Transverse colon (tissue), 4 donors: Measurements from ENCODE around the gene EDC3. TPM values are rescaled to one million over a fixed set of nuclear protein-coding genes. Genes with fewer than 3 reads are reported as not detected.

Experiments used
- DNase-seq: peaks from one replicate; pipeline ENCODE4 v3.0.0-alpha.2; 2019
- H3K27ac ChIP-seq, 4 donors: fragments of 200-600 bp; sonication (generic); 2 replicates each; pipeline ENCODE4 v1.5.1; 2016 to 2018; ENCODE audit warnings: inconsistent platforms in 4 of 4
- H3K27me3 ChIP-seq: fragments of 200-600 bp; sonication (generic); 2 replicates; pipeline ENCODE4 v1.5.1; 2017; ENCODE audit warnings: inconsistent platforms
- H3K36me3 ChIP-seq, 4 donors: fragments of 200-600 bp; sonication (generic); 2 replicates each; pipeline ENCODE4 v1.5.1; 2017 to 2019; ENCODE audit warnings: inconsistent platforms in 4 of 4
- H3K4me1 ChIP-seq, 4 donors: fragments of 200-600 bp; sonication (generic); 2 replicates each; pipeline ENCODE4 v1.5.1; 2017 to 2020; ENCODE audit warnings: inconsistent platforms in 4 of 4
- H3K4me3 ChIP-seq, 4 donors: fragments of 200-600 bp; sonication (generic); 1 replicate in 1 of 4; 2 replicates in 3 of 4; pipeline versions ENCODE4 v1.5.1 to v1.6.1; 2017 to 2019; ENCODE audit warnings: inconsistent platforms in 4 of 4
- H3K9me3 ChIP-seq, 2 donors: fragments of 200-600 bp; sonication (generic); 2 replicates each; pipeline ENCODE4 v1.5.1; 2017 to 2019; ENCODE audit warnings: inconsistent platforms in 2 of 2
- CTCF ChIP-seq, 5 experiments: fragments of 200-600 bp in 3 of 5; fragments of 450-650 bp in 2 of 5; sonication (generic) in 3 of 5; IDR thresholded peaks; 1 replicate in 2 of 5; 2 replicates in 3 of 5; pipeline ENCODE4 v1.5.1; 2016 to 2017; ENCODE audit warnings: antibody characterized with exemption in 5 of 5, inconsistent platforms in 3 of 5, mild to moderate bottlenecking in 2 of 5, moderate library complexity in 1 of 5
- EP300 ChIP-seq: sonication (generic); formaldehyde crosslinking; IDR thresholded peaks from one replicate; pipeline ENCODE4 v1.6.1; 2017; ENCODE audit warnings: antibody characterized with exemption, low read depth
- POLR2A ChIP-seq: fragments of 450-650 bp; IDR thresholded peaks from one replicate; pipeline ENCODE4 v1.6.1; 2016; ENCODE audit warnings: antibody characterized with exemption, mild to moderate bottlenecking, moderate library complexity
- POLR2AphosphoS5 ChIP-seq, 3 donors: sonication (generic); formaldehyde crosslinking; IDR thresholded peaks; one replicate each; pipeline ENCODE4 v1.6.1; 2016; ENCODE audit warnings: antibody characterized with exemption in 3 of 3
- WGBS, 2 donors: methylation state at CpG; one replicate each; pipeline ENCODE4 v1.1.5; 2018; ENCODE audit warnings: low coverage in 1 of 2; 5-methylcytosine and 5-hydroxymethylcytosine counted together
- in situ Hi-C, 4 donors: fragments of 200-750 bp; cut with MboI; loops; one replicate each; pipeline versions ENCODE4 v1.15.0 to v1.15.1; 2017; ENCODE audit warnings: low sequenced_read_pairs in 3 of 4, low pct_ligation_motif_present in 1 of 4, low pct_unique_long_range_greater_than_20kb in 1 of 4
- intact Hi-C: fragments of 100-400 bp; cut with DNase I; formaldehyde crosslinking; loops from one replicate; pipeline ENCODE4 v1.15.1; 2023; ENCODE audit warnings: low total_unique reads
- total RNA-seq, 4 donors: library from RNA; depleted of rRNA; stranded (reverse); fragments of >200 nt; gene quantifications; one replicate each; pipeline ENCODE4 v1.1.0, GENCODE V29; 2016

EDC3 gene
- total RNA-seq, 4 donors from 2014 or later: 23.2 to 112 (median 29.4) TPM

- in situ Hi-C loops: no loop called here
- H3K27ac ChIP-seq: peak overlapping the region; percentile 96 to 99 (median 98)
These were observed 78.8 kb downstream of the EDC3 start for GRCh38 chr15:74616996-74617395.

GRCh38 chr15:74616366-74616939, 79.4 kb downstream of the EDC3 start:
- Histone ChIP-seq H3K27me3 (no peaks in the 10 kb centered on the region), H3K4me1 (peaks cover 24 to 35% (median 30%) of the 10 kb centered on the region in 4 donors)
- intact Hi-C loops: no loop called here

More at GRCh38 chr15:74616996-74617395, 78.8 kb downstream of the EDC3 start:
- Histone ChIP-seq H3K27me3 (no peaks in the 10 kb centered on the region), H3K4me3 (peak overlapping the region in 3 of 4 donors; percentile 80 to 96 (median 91)), H3K9me3 (no peaks in the 10 kb centered on the region), H3K36me3 (peaks cover 0 to 16% (median 6%) of the 10 kb centered on the region in 4 donors), H3K4me1 (peaks cover 24 to 35% (median 30%) of the 10 kb centered on the region in 4 donors)
- no peak for DNase-seq
- TF ChIP-seq POLR2A (no peak), EP300 (no peak), POLR2AphosphoS5 (IDR thresholded peaks at IDR 0.05) (no peak), CTCF (IDR thresholded peaks at IDR 0.05) (no peak)
- intact Hi-C loops: no loop called here

DNA sequence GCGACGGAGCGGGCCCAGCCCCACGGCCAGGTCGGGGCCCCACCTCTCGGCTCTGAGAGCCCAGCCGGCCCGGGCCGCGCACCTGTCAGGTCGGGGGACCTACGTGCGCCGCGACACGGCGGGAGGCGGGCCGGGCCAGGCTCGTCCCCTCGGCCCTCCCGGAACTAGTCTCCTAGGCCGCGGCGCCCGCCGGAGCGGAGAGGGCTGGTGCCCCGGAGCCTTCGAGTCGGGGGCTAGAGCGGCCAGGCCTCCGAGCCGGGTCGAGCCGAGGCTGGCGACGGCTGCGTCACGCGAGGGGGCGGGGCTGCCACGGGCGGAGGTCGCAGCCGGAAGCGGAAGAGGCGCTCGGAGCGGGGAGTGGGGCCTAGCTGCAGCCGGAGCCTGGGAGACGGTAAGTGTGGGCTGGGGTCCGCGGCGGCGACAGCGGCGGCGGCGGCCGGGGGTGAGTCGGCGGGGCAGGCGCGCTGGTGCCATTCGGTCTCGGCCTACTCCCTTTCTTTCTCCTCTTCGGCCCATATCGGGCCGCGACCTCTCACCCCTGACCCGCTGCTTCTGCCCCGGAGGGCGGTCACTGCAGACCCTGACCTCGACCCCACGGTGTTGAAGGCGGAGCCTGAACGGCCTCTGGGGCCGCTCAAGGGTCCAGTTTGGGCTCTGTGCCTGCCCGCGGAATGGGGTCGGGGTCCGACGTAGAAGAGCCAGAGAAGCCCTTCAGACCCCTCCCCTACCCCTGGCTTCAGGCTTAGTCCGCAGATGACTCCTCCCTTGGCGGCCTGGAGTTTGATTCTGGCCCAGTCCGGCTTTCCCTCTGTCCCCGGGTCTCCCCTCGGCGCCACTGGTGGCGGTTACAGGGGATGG, 80.1 kb downstream of the EDC3 start, which contains the start of gene CLK3:
CLK3 (plus strand) TSS at position 329 of the 858 bp plus-strand sequence. CDS start 3,361 bp downstream, outside the sequence.
- TF ChIP-seq EP300: no peak
- peak; percentile 86 for TF ChIP-seq POLR2A
- TF ChIP-seq POLR2AphosphoS5 (IDR thresholded peaks at IDR 0.05): peak; percentile 84 to 96 (median 90)
- TF ChIP-seq CTCF (IDR thresholded peaks at IDR 0.05): peak in 1 of 5 experiments; percentile 5
- in situ Hi-C loops: no loop called here
- 0% methylated on average over 51 of the region's 91 CpGs; no CpG with 5 or more reads in 1 of the 2 donors for WGBS, 2 donors

More at GRCh38 chr15:74616366-74616939, 79.4 kb downstream of the EDC3 start:
- H3K27ac ChIP-seq: peak overlapping the region; percentile 96 to 99 (median 98)
- WGBS, 2 donors: 0% methylated on average over 18 of the region's 18 CpGs; no CpG with 5 or more reads in 1 of the 2 donors
- TF ChIP-seq CTCF (IDR thresholded peaks at IDR 0.05) (no peak), POLR2A (peak; percentile 74), POLR2AphosphoS5 (IDR thresholded peaks at IDR 0.05) (peak; percentile 53 to 85 (median 72)), EP300 (no peak)
- DNase-seq: peak; percentile 89
- H3K36me3 ChIP-seq: peaks cover 0 to 12% (median 5%) of the 10 kb centered on the region in 4 donors
- in situ Hi-C loops: no loop called here
- peak overlapping the region; percentile 80 to 96 (median 86) for H3K4me3 ChIP-seq
- no peaks in the 10 kb centered on the region for H3K9me3 ChIP-seq

More for the DNA sequence above, 80.1 kb downstream of the EDC3 start, which contains the start of gene CLK3:
- Histone ChIP-seq H3K27ac (peak within 1 kb of the TSS; percentile 96 to 99 (median 98)), H3K36me3 (peaks cover 0 to 10% (median 4%) of the 10 kb centered on the region in 4 donors), H3K4me3 (peak within 1 kb of the TSS; percentile 80 to 96 (median 86)), H3K9me3 (no peaks in the 10 kb centered on the region), H3K4me1 (peaks cover 20 to 35% (median 29%) of the 10 kb centered on the region in 4 donors), H3K27me3 (no peaks in the 10 kb centered on the region)
- intact Hi-C loops: no loop called here
- peak; percentile 98 for DNase-seq
